KOPT-K1 (cell line): ENCODE measurements around the gene FAM114A1.

ENCODE experiments used
- H3K27ac ChIP-seq: fragments of 200-600 bp; sonication (generic); 2 replicates; pipeline ENCODE4 v1.5.1; 2016; ENCODE audit warnings: antibody characterized with exemption, mild to moderate bottlenecking, low read depth, low read length; ENCODE audit not compliant: poor library complexity, severe bottlenecking
- H3K36me3 ChIP-seq: fragments of 200-600 bp; sonication (generic); 2 replicates; pipeline ENCODE4 v1.5.1; 2017; ENCODE audit warnings: antibody characterized with exemption, mild to moderate bottlenecking, low read length, moderate library complexity; ENCODE audit not compliant: insufficient read depth
- H3K9me3 ChIP-seq: fragments of 200-600 bp; sonication (generic); 2 replicates; pipeline ENCODE4 v1.5.1; 2017; ENCODE audit warnings: antibody characterized with exemption, low read length, mild to moderate bottlenecking; ENCODE audit not compliant: insufficient read depth, poor library complexity, severe bottlenecking

The FAM114A1 gene

DNA sequence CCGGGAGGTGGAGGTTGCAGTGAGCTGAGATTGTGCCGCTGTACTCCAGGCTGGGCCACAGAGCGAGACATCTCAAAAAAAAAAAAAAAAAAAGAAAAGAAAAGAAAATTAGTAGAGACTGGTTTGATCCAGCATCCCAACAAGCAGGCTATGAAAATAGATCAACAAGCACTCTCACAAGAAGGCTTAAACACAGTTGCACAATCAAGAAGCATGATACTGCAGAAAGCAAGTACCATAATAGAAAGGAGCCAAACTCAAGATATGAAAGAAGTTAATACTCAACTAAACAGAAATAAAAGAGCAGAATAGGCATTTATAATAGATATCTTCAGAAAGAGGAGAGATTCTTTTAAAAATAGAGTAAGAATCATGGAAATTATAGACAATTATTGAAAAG, 21.6 kb upstream of the FAM114A1 start:
- no peak overlapping the region for H3K27ac ChIP-seq
- H3K9me3 ChIP-seq = no peaks in the 10 kb centered on the region
- no peaks in the 10 kb centered on the region for H3K36me3 ChIP-seq

DNA sequence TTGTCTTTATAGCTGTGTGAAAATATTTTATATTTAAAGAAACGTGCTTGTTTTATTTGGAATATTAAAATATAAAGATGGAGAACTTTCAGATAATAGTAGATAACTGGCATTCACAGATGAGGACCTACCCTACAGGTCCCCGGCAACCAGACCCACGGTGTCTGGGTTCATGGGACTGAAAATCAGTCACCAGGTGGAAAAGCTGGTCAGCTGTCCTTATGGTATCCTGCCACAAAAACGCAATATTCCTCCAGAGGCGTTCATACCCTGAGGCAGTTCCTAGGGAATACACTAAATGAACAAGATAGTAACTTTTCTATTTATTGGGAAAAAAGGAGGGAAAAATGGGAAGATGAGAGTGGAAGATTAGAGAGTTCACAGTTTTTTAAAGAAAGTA, 12.1 kb upstream of the FAM114A1 start:
- no peak overlapping the region for H3K27ac ChIP-seq
- H3K9me3 ChIP-seq = no peaks in the 10 kb centered on the region
- no peaks in the 10 kb centered on the region for H3K36me3 ChIP-seq

DNA sequence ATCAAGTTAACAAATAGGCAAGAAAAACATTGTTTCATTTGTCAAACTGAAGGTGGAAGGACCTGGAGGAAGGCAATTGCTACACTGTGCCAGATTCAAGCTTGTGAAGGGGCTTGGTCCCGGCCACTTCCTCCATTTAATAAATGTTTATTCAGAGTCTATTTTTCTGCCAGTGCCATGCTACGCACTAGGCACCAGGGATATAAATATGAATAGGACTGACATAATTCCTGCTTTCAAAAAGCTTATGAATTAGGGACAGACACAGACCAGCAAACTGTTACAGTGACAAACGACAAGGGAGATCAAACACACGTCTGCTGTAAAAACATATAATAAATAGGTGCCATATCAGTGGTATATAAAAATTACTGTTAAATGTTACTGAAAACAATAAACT, 11.6 kb upstream of the FAM114A1 start:
- no peaks in the 10 kb centered on the region for H3K9me3 ChIP-seq
- no peaks in the 10 kb centered on the region for H3K36me3 ChIP-seq
- peak overlapping the region; percentile 28 for H3K27ac ChIP-seq

GRCh38 chr4:38856524-38857337, 10.9 kb upstream of the FAM114A1 start, which contains the start of gene TLR6:
Gene TLR6 (minus strand): TSS chr4:38856817. CDS start chr4:38829473, 27,344 bp downstream.
- H3K36me3 ChIP-seq = no peaks in the 10 kb centered on the region
- no peaks in the 10 kb centered on the region for H3K9me3 ChIP-seq
- peak within 1 kb of the TSS; percentile 28 for H3K27ac ChIP-seq

DNA sequence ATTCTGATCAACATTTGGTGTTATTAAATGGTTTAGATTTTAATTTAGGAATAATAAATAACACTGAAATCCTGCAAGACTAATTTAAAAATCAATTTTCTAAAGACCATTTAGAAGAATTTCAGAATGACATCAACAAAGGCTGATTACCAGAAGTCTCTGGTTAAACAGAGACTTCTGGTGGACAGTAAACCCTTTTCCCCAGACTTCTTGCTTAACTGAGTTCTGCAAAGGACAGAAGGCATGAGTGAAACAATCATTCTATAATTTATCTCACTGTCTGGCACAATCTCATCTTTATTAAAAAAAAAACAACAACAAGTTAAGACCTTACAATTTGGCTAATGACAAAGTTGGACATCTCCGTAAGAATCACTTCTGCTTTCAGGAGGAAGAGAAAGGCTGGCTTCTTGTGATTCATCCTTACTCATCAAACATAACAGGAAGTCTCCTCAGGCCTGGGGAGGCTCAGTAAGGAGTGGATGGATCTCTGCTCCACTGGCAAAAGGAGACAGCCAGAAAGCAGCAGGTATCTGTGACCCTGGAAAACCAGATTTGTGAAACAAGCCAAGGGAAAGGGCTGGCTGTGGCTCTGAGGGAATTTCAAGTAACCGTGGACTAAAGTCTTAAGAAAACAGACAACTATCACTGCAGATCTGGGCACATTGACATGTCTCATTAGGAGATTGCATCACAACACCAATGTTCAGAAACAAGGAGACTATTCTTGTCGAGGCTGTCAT, 10.1 kb upstream of the FAM114A1 start:
- H3K27ac ChIP-seq = no peak overlapping the region
- no peaks in the 10 kb centered on the region for H3K36me3 ChIP-seq
- no peaks in the 10 kb centered on the region for H3K9me3 ChIP-seq

DNA sequence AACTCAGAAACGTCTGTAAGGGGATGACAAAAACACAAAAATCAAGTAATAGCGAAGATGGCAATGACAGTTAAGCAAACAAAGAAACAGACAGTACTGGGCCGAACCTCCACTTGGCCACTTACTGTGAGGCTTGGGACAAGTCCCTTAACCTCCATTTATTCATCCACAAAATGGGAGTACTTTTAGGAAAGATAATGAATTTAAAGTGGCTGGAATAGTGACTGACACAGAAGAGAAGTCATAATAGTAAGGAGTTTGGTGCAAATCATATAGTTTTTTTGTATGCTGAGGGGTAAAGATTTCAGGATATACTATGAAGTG, 9.5 kb upstream of the FAM114A1 start:
- Histone ChIP-seq H3K27ac (no peak overlapping the region), H3K36me3 (no peaks in the 10 kb centered on the region), H3K9me3 (no peaks in the 10 kb centered on the region)

DNA sequence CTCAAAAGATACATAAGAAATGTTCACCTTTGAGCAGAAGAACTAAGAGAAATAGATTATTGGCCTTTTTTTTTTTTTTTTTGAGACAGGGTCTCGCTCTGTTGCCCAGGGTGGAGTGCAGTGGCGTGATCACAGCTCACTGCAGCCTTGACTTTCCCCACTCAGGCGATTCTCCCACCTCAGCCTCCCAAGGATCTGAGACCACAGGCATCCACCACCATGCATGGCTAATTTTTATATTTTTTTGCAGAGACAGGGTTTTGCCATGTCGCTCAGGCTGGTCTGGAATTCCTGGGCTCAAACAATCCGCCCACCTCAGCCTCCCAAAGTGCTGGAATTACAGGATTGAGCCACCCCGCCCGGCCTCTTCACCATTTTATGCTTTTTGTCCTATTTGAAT, 8.1 kb upstream of the FAM114A1 start:
- no peaks in the 10 kb centered on the region for H3K36me3 ChIP-seq
- no peaks in the 10 kb centered on the region for H3K9me3 ChIP-seq
- no peak overlapping the region for H3K27ac ChIP-seq

GRCh38 chr4:38860788-38861424, 6.7 kb upstream of the FAM114A1 start:
- Histone ChIP-seq H3K36me3 (no peaks in the 10 kb centered on the region), H3K9me3 (no peaks in the 10 kb centered on the region), H3K27ac (no peak overlapping the region)

DNA sequence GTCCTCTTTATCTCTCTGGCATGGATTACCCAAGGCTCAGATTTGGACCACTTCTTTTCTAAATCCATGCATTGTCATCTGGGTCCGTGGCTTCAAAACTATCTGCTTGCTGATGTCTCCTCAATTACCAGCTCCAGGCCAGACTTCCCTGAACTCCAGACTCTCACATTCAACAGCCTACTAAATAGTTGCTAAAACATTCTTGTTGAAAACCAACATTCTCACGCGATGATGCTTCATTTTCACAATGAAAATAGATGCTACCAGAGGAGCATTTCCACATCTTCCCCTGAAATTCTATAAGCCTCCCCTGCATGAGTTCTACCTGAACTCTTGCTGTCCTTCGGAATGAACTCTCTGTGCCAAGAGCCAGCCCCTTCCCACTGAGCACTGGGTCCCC, 5.8 kb upstream of the FAM114A1 start:
- no peak overlapping the region for H3K27ac ChIP-seq
- H3K36me3 ChIP-seq = no peaks in the 10 kb centered on the region
- no peaks in the 10 kb centered on the region for H3K9me3 ChIP-seq

GRCh38 chr4:38865445-38865844, 2.2 kb upstream of the FAM114A1 start:
- Histone ChIP-seq H3K27ac (no peak overlapping the region), H3K36me3 (no peaks in the 10 kb centered on the region), H3K9me3 (no peaks in the 10 kb centered on the region)

- Histone ChIP-seq H3K36me3 (no peaks in the 10 kb centered on the region), H3K27ac (no peak overlapping the region), H3K9me3 (no peaks in the 10 kb centered on the region)
Observed at GRCh38 chr4:38866973-38867477, 581 bp upstream of the FAM114A1 start.

- no peak overlapping the region for H3K27ac ChIP-seq
- no peaks in the 10 kb centered on the region for H3K36me3 ChIP-seq
- H3K9me3 ChIP-seq = no peaks in the 10 kb centered on the region
Observed at GRCh38 chr4:38868059-38868960, 704 bp downstream of the FAM114A1 start.

DNA sequence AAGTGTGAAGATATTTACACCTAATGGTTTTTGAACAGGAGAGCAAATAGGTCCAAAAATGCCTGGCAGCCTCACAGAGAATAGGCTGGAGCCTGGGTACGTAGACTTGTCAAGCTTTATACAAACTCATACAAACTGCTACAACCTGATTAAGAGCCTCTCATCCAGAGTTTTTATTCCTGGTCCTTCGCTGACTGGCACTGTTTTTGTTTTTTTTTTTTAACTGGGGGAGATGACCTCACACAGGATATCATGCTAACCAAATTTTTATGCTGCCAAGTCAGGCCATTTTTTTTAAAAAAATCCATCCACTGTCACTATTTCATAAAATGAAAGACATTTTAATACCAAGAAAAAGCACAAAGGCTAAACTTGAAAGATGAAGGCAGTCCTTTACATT, 1.9 kb downstream of the FAM114A1 start:
- Histone ChIP-seq H3K27ac (no peak overlapping the region), H3K9me3 (no peaks in the 10 kb centered on the region), H3K36me3 (no peaks in the 10 kb centered on the region)

DNA sequence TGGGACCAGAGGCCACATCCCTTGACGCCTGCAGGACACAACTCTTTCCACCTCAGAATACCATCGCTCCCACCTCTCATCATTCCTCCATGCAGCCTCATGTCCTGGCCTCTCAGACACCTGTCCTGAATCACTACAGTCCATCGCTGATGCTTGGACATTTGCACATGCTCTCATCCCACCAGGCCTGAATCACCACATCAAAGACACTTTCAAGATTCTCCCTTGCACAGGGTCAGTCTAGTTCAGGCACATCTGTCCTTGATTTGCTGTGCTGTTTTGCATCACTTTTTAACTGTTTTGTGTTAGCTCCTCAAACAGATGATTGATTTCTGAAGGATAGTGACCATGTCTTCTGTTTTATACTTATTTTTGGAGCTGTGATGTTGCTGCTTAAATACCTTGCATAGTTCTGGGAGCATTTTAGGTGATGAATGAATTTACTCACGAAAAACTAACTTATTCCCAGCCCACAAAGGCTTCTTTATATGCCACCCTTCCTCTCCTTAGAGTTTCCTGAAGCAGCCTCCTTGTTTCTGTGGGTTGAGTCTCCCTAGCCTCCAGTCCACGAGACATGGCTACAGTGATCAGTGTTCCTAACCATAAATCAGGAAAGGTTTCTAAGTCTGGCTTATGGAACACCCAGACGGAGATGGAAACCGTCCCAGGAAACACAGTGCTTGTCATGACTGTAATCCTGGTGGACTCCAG, 2.6 kb downstream of the FAM114A1 start:
- H3K36me3 ChIP-seq = no peaks in the 10 kb centered on the region
- no peak overlapping the region for H3K27ac ChIP-seq
- H3K9me3 ChIP-seq = no peaks in the 10 kb centered on the region
